ENCODE measurements around the gene NUDT3. TPM values are rescaled to one million over a fixed set of nuclear protein-coding genes. Genes with fewer than 3 reads are reported as not detected.

NUDT3 gene
- total and polyA plus RNA-seq, 9 of the 15 experiments (the other 6 are each of a cell fraction or from before 2014, with no cell fraction given): 5.4 to 81.2 (median 56.4) TPM

- TF ChIP-seq AFF1 (IDR thresholded peaks at IDR 0.05; ENCODE audit: low read depth in 1 of 2, partially characterized antibody in 2 of 2): peak in 1 of 2 experiments; percentile 47
- TF ChIP-seq ZNF511 (CRISPR knock-in tag; IDR thresholded peaks at IDR 0.05): no peak
- TF ChIP-seq RBM39 (optimal IDR thresholded peaks at IDR 0.05; ENCODE audit: low read depth, low read length): no peak
- no peak for TF ChIP-seq SAP30 (IDR thresholded peaks at IDR 0.05; ENCODE audit: borderline replicate concordance, insufficient read depth, low read depth, low read length, poor library complexity, severe bottlenecking)
- TF ChIP-seq ZNF444 (CRISPR knock-in tag; IDR thresholded peaks at IDR 0.05): no peak
- peak; percentile 61 for TF ChIP-seq MEIS2 (IDR thresholded peaks at IDR 0.05; ENCODE audit: partially characterized antibody)
- TF ChIP-seq GTF3C2 (IDR thresholded peaks at IDR 0.05; ENCODE audit: borderline replicate concordance, extremely low read depth, insufficient read length): no peak
- TF ChIP-seq ZNF311 (CRISPR knock-in tag; IDR thresholded peaks at IDR 0.05): no peak
- no peak for TF ChIP-seq KLF6 (CRISPR knock-in tag; IDR thresholded peaks at IDR 0.05; ENCODE audit: borderline replicate concordance)
- no peak for TF ChIP-seq SIN3B (IDR thresholded peaks at IDR 0.05; ENCODE audit: low read depth)
- no peak for TF ChIP-seq FOXJ2 (tag; IDR thresholded peaks at IDR 0.05)
- no peak for TF ChIP-seq TBL1XR1 (IDR thresholded peaks at IDR 0.05; ENCODE audit: low read length in 2 of 2)
- no peak for TF ChIP-seq ERF (CRISPR knock-in tag; IDR thresholded peaks at IDR 0.05)
- TF ChIP-seq ZNF695 (CRISPR knock-in tag; IDR thresholded peaks at IDR 0.05): no peak
- TF ChIP-seq DACH1 (IDR thresholded peaks at IDR 0.05; ENCODE audit: partially characterized antibody): peak; percentile 50
- no peak for TF ChIP-seq EHMT2 (IDR thresholded peaks at IDR 0.05)
Observed at GRCh38 chr6:34391473-34391785, 1.0 kb downstream of the NUDT3 start (continued).
